Activated naive CD4-positive, alpha-beta T cell (primary cell): ENCODE measurements around the gene WWOX.
"Not testable (repeated sequence)": the region's sequence is repeated elsewhere in the genome, so short reads cannot be mapped to it uniquely, and the experiment has no call there.

Source experiments
- DNase-seq, 4 experiments: peaks; one replicate each; lab custom pipeline; 2025; lab: John Stamatoyannopoulos, UW

WWOX gene

GRCh38 chr16:79026117-79026516 is 926.7 kb downstream of the WWOX start:
- DNase-seq = no peak

GRCh38 chr16:79036541-79036940 is 937.1 kb downstream of the WWOX start:
- DNase-seq = no peak

GRCh38 chr16:79037521-79038373 is 938.3 kb downstream of the WWOX start:
- no peak for DNase-seq

DNA sequence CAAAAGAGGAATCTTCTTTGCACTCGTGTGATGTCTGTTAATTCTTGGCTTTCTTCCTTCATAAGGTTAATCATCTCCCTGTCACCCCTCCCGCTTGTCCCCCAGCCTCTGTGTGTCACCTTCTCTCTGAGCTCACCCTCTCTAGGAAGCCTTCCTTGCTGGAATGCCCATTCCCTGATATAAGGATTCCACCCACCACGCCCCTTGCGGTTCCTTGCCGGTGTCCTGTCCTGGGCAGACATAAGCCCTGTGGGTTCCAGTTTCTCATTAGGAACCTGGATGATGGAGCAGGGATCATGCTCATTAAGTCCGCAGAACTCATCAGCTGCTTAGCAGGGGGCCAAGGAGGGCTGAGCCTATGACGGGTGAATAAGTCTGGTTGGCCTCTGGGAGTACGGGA is 941.8 kb downstream of the WWOX start:
- DNase-seq = no peak

- DNase-seq = no peak
Observed at GRCh38 chr16:79042141-79042540, 942.7 kb downstream of the WWOX start.

DNA sequence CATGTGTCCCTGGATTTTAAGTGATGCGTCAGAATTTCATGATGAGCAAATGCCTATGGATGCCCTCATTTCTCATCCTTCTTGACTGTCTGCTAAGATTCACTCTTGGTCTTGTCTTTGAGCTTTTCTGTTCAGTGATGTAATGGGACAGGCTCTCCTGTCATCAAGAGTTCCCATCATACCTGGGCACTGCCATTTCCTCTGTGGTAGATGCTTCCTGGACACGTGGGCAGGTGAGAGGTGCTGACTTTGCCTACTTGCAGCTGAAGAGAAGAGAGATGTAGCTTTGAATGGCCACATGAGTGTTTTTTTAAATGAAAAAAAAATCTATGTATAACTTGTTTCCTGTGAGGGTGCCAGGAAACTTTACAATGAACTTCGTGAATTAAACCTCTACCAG is 943.4 kb downstream of the WWOX start:
- DNase-seq = no peak

GRCh38 chr16:79045191-79045590 is 945.7 kb downstream of the WWOX start:
- DNase-seq = no peak

GRCh38 chr16:79047337-79047736 is 947.9 kb downstream of the WWOX start:
- no peak for DNase-seq

GRCh38 chr16:79049040-79049439 is 949.6 kb downstream of the WWOX start:
- no peak for DNase-seq

- DNase-seq = no peak
Observed at GRCh38 chr16:79050063-79050462, 950.6 kb downstream of the WWOX start.

DNA sequence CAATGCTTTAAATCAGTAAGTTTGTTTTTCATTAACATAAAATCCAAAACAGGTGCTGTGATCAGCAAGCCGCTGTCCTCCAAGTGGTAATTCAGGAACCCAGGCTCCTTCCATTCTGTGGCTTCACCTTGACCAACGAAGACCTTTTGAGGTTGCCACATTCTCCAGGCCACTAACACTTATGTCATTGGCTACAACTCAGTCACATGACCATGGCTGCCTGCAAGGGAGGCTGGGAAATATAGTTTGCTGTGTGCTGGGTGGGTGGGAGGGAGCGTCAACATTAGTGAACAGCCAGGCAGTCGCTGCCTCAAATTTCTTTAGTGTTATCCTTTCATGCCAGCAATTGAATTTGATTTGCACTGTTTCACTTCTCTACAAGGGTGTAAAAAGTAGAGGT is 951.9 kb downstream of the WWOX start:
- DNase-seq = no peak

- DNase-seq = not testable (repeated sequence)
Observed at GRCh38 chr16:79052198-79052597, 952.7 kb downstream of the WWOX start.

DNA sequence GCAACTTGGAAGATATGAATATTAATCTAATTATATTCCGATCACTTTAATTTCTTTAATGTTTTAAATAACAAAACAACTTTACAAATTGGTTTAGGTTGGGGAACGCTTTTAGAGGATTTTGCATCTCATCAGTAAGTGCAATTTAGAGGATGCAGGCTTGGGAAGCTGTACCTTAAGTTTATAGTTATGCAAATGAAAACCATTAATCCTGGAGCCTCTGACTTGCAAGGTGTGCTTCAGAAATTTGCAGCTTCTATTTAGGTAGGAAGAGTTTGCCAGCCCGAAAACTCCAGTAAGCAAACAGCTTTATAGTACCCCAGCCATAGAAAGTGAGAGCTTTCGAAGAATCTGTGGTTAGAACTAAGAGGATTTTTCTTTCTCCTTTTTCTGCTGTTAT is 954.1 kb downstream of the WWOX start:
- no peak for DNase-seq

- no peak for DNase-seq
Observed at GRCh38 chr16:79054211-79054984, 954.9 kb downstream of the WWOX start.

- no peak for DNase-seq
Observed at GRCh38 chr16:79055251-79055970, 956.0 kb downstream of the WWOX start.

DNA sequence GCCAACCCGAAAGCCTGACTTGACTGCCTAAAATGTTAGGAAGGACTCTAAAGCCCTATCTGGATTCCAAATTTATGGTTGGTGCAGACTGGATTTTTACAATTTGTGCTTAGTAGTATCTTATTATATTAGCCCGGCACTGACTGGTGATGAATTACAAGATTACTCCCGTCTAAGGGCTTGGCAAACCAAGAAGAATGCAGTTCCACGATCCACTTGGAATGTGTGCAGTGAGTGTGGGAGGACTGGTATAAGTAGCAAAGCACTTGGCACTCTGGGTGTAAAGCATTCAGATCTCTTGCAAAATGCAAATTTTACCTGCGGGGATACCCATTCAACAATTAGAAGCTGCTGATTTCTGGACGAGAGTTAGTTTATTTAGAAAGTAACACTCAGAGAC is 961.7 kb downstream of the WWOX start:
- DNase-seq = no peak

DNA sequence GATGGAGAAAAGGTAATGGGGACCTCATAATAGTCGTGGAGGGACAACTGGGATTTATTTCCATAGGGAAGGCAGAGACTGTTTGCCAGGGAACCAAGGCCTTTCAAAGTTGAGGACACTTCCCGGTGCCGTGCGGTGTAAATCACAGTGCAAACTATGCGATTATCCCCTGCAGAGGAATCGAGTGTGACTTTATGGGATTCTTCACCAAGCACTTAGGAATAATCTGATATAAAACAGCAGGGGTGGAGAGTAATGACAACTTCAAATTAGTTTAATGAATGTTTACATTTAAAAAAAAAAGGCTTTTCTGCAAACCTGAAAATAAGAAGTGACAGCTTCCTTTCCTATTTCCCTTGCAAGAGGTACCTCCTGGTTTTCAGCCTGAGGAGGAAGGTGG is 962.9 kb downstream of the WWOX start:
- no peak for DNase-seq

DNA sequence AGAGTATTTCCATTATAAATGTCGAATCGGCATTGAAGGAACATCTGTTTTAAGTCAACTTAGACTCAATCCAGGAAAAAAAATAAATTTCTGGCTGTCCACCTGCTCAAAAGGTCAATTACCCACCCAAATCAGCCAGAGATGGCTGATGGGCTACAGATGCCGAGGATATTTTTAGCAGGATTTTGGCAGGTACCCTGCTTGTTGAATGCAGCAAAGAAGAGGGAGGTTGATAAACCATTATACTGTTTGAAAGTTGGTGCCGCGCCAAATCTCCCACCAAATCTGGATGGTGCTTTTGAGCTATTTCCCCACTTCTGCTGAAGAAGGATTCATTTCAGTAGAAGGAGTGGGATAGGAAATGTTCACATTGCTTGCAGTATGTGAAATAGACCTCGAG is 963.4 kb downstream of the WWOX start:
- no peak for DNase-seq

- DNase-seq = no peak
Observed at GRCh38 chr16:79064256-79064972, 965.0 kb downstream of the WWOX start.

- no peak for DNase-seq
Observed at GRCh38 chr16:79066561-79066960, 967.1 kb downstream of the WWOX start.

DNA sequence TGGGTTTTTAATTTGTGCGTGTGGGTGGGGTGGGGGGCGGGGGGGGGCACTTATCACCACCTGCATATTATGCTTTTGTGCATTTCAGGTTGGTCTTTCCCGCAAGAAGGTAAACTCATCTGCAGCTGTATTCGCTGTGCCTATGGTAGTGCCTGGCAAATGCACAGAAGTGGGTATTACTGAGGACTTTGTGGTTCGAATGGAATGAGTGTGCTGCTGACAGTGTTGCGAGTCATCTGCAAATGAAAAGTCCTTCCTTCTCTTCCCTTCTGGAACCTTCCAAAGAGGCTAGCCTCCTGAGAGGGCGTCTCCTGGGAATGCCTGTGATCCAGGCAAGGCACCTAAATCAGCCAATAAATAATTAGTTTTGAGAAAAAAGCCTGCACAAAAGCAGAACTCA is 968.1 kb downstream of the WWOX start:
- no peak for DNase-seq

DNA sequence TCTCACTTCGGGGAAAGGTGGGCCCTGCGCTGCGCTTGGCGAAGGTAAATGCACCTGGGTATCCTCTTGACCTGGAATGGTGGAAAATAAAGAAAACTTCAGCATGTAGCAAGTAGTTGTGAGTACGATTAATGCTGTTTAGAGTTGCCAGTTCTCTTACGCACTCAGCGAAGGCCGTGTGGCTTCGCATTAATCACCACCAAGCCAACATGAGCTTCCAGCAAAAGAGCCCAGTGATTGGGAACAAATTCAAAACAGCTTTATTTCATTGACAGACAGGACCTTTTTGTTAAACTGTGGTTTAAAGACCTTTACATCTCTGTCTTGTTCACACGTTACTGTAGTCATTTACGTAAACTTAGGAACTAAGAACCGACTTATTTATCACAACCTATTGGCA is 969.7 kb downstream of the WWOX start:
- no peak for DNase-seq
